ENCODE data around the gene LPP. TPM values are rescaled to one million over a fixed set of nuclear protein-coding genes. Genes with fewer than 3 reads are reported as not detected.
A peak's percentile ranks its signal among the peaks of the same experiment; 100 is the strongest.

LPP gene
- total RNA-seq, 6 experiments from 2014 or later: 41.5 to 90.5 (median 69.5) TPM

GRCh38 chr3:188233320-188233719, 79.4 kb downstream of the LPP start:
- Histone ChIP-seq H3K4me3 (no peak overlapping the region), H3K4me1 (peaks cover 0 to 5% (median 0%) of the 10 kb centered on the region in 4 donors), H3K9me3 (no peaks in the 10 kb centered on the region), H3K27me3 (no peaks in the 10 kb centered on the region), H3K27ac (no peak overlapping the region), H3K36me3 (no peaks in the 10 kb centered on the region)
- 86% methylated on average over 1 of the region's 1 CpG for WGBS (ENCODE audit: insufficient coverage, low coverage, low lambda C conversion rate, missing lambda C conversion rate)
- ATAC-seq (no peak), DNase-seq (no peak)
- intact Hi-C loops (cut with DNase I): no loop called here
- no peak for TF ChIP-seq CTCF (IDR thresholded peaks at IDR 0.05)

GRCh38 chr3:188234132-188234531, 80.2 kb downstream of the LPP start:
- Histone ChIP-seq H3K27me3 (no peaks in the 10 kb centered on the region), H3K4me3 (no peak overlapping the region), H3K36me3 (no peaks in the 10 kb centered on the region), H3K27ac (no peak overlapping the region), H3K4me1 (peaks cover 0 to 7% (median 0%) of the 10 kb centered on the region in 4 donors), H3K9me3 (no peaks in the 10 kb centered on the region)
- WGBS (ENCODE audit: insufficient coverage, low coverage, low lambda C conversion rate, missing lambda C conversion rate): 100% methylated on average over 3 of the region's 3 CpGs
- DNase-seq (no peak), ATAC-seq (no peak)
- no peak for TF ChIP-seq CTCF (IDR thresholded peaks at IDR 0.05)
- TF ChIP-seq POLR2A (IDR thresholded peaks at IDR 0.05): no peak
- intact Hi-C loops (cut with DNase I): no loop called here

- Histone ChIP-seq H3K4me3 (no peak overlapping the region), H3K27me3 (no peaks in the 10 kb centered on the region), H3K4me1 (peaks cover 0 to 16% (median 0%) of the 10 kb centered on the region in 4 donors), H3K36me3 (no peaks in the 10 kb centered on the region), H3K9me3 (no peaks in the 10 kb centered on the region), H3K27ac (no peak overlapping the region)
- 98% methylated on average over 4 of the region's 4 CpGs for WGBS (ENCODE audit: insufficient coverage, low coverage, low lambda C conversion rate, missing lambda C conversion rate)
- no peak for DNase-seq
- intact Hi-C loops (cut with DNase I): no loop called here
- no peak for ATAC-seq
- TF ChIP-seq POLR2A (IDR thresholded peaks at IDR 0.05) (no peak), CTCF (IDR thresholded peaks at IDR 0.05) (no peak)
These were observed 82.3 kb downstream of the LPP start for GRCh38 chr3:188236271-188236670.

GRCh38 chr3:188239035-188239434, 85.1 kb downstream of the LPP start:
- DNase-seq (no peak), ATAC-seq (no peak)
- peaks cover 0 to 16% (median 0%) of the 10 kb centered on the region in 4 donors for H3K4me1 ChIP-seq
- no peak overlapping the region for H3K4me3 ChIP-seq
- H3K9me3 ChIP-seq: no peaks in the 10 kb centered on the region
- no peak for TF ChIP-seq POLR2A (IDR thresholded peaks at IDR 0.05)
- TF ChIP-seq CTCF (IDR thresholded peaks at IDR 0.05): no peak
- intact Hi-C loops (cut with DNase I): no loop called here
- H3K36me3 ChIP-seq: no peaks in the 10 kb centered on the region
- no peak overlapping the region for H3K27ac ChIP-seq
- 100% methylated on average over 5 of the region's 7 CpGs for WGBS (ENCODE audit: insufficient coverage, low coverage, low lambda C conversion rate, missing lambda C conversion rate)
- H3K27me3 ChIP-seq: no peaks in the 10 kb centered on the region

GRCh38 chr3:188239577-188239976, 85.6 kb downstream of the LPP start:
- Histone ChIP-seq H3K27me3 (no peaks in the 10 kb centered on the region), H3K36me3 (no peaks in the 10 kb centered on the region), H3K4me3 (no peak overlapping the region), H3K9me3 (no peaks in the 10 kb centered on the region), H3K27ac (no peak overlapping the region), H3K4me1 (peaks cover 0 to 16% (median 0%) of the 10 kb centered on the region in 4 donors)
- intact Hi-C loops (cut with DNase I): no loop called here
- no peak for DNase-seq
- WGBS (ENCODE audit: insufficient coverage, low coverage, low lambda C conversion rate, missing lambda C conversion rate): 82% methylated on average over 1 of the region's 1 CpG
- ATAC-seq: peak in 3 of 4 donors; percentile 39 to 66 (median 51)
- no peak for TF ChIP-seq CTCF (IDR thresholded peaks at IDR 0.05)
- TF ChIP-seq POLR2A (IDR thresholded peaks at IDR 0.05): no peak

All from right lobe of liver (tissue), 6 donors.